DND-41 (cell line): ENCODE measurements around the gene PPID.
"Not testable (repeated sequence)": the region's sequence is repeated elsewhere in the genome, so short reads cannot be mapped to it uniquely, and the experiment has no call there.

ENCODE experiments used
- ATAC-seq: fragments of 200-7000 bp; cut with Tn5 transposase; 3 replicates; pipeline ENCODE4 v1.9.1; 2021; ENCODE audit warnings: low read depth; ENCODE audit not compliant: insufficient read depth
- DNase-seq: peaks from one replicate; pipeline ENCODE4 v3.0.0-alpha.2; 2020
- H2AFZ ChIP-seq: 2 replicates; pipeline ENCODE4 v1.6.0; 2012; ENCODE audit warnings: low read depth, low read length
- H3K27ac ChIP-seq: 2 replicates; pipeline ENCODE4 v1.5.1; 2012; ENCODE audit warnings: low read length, inconsistent platforms
- H3K27me3 ChIP-seq: fragments of 200-600 bp; sonication (generic); 2 replicates; pipeline ENCODE4 v1.6.0; 2012; ENCODE audit warnings: low read length, mild to moderate bottlenecking, inconsistent platforms; ENCODE audit not compliant: insufficient read depth, poor library complexity
- H3K36me3 ChIP-seq: 2 replicates; pipeline ENCODE4 v1.5.1; 2012; ENCODE audit warnings: low read length, inconsistent platforms; ENCODE audit not compliant: insufficient read depth
- H3K4me1 ChIP-seq: 2 replicates; pipeline ENCODE4 v1.5.1; 2012; ENCODE audit warnings: mild to moderate bottlenecking, low read length; ENCODE audit not compliant: insufficient read depth
- H3K4me2 ChIP-seq: 2 replicates; pipeline ENCODE4 v1.6.0; 2012; ENCODE audit warnings: mild to moderate bottlenecking, moderate library complexity, low read length, inconsistent platforms; ENCODE audit not compliant: insufficient read depth
- H3K4me3 ChIP-seq, 2 experiments: fragments of 200-600 bp in 1 of 2; shearing (Covaris generic) in 1 of 2; 2 replicates each; pipeline ENCODE4 v1.5.1; 2012 to 2016; ENCODE audit warnings: inconsistent platforms in 2 of 2, low read length in 2 of 2, mild to moderate bottlenecking in 2 of 2, low read depth in 1 of 2, moderate library complexity in 1 of 2
- H3K79me2 ChIP-seq: 2 replicates; pipeline ENCODE4 v1.6.0; 2012; ENCODE audit warnings: low read length, inconsistent platforms; ENCODE audit not compliant: insufficient read depth
- H3K9ac ChIP-seq: 2 replicates; pipeline ENCODE4 v1.6.0; 2012; ENCODE audit warnings: low read depth, mild to moderate bottlenecking, inconsistent platforms, low read length, moderate library complexity
- H3K9me3 ChIP-seq: 2 replicates; pipeline ENCODE4 v1.5.1; 2012; ENCODE audit warnings: low read length, moderate library complexity, mild to moderate bottlenecking, inconsistent platforms; ENCODE audit not compliant: insufficient read depth, severe bottlenecking
- H4K20me1 ChIP-seq: 2 replicates; pipeline ENCODE4 v1.6.0; 2012; ENCODE audit warnings: low read length; ENCODE audit not compliant: insufficient read depth
- EZH2 ChIP-seq: IDR thresholded peaks from 3 replicates; pipeline ENCODE4 v1.6.1; 2012; ENCODE audit warnings: borderline replicate concordance, low read depth, mild to moderate bottlenecking, moderate library complexity, low read length, inconsistent platforms; ENCODE audit not compliant: severe bottlenecking
- TF ChIP-seq, protein P1 (sequence below): IDR thresholded peaks from 2 replicates; pipeline ENCODE4 v1.5.1; 2012; ENCODE audit warnings: borderline replicate concordance, low read length, moderate library complexity, mild to moderate bottlenecking; ENCODE audit not compliant: poor library complexity, severe bottlenecking; ENCODE audit errors: extremely low read depth

PPID gene

DNA sequence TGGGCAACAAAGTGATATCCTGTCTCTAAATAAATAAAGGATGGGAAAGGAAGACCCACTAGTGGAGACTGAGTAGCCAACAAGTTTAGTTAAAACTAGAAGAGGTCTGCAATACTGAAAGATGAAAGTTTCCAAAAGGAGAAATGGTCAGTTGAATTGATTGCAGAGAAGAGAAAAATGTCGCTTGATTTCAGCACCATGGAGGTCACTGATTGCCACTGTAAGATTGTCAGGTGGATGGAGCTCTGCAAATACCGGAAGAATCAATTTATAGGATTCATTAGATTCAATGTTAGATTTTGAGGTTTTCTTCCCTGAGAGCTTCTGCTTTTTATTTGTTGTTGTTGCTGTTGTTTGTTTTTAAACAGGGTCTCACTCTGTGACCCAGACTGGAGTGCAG lies 40.3 kb upstream of the PPID start:
- Histone ChIP-seq H3K9me3 (no peaks in the 10 kb centered on the region), H3K4me1 (no peaks in the 10 kb centered on the region), H2AFZ (no peak overlapping the region), H3K4me2 (no peak overlapping the region), H3K4me3 (no peak overlapping the region), H3K9ac (no peak overlapping the region), H3K27ac (no peak overlapping the region), H3K79me2 (no peaks in the 10 kb centered on the region), H3K36me3 (no peaks in the 10 kb centered on the region), H3K27me3 (no peaks in the 10 kb centered on the region), H4K20me1 (no peaks in the 10 kb centered on the region)
- ATAC-seq, result no peak
- DNase-seq, result no peak
- TF ChIP-seq, protein P1, sequence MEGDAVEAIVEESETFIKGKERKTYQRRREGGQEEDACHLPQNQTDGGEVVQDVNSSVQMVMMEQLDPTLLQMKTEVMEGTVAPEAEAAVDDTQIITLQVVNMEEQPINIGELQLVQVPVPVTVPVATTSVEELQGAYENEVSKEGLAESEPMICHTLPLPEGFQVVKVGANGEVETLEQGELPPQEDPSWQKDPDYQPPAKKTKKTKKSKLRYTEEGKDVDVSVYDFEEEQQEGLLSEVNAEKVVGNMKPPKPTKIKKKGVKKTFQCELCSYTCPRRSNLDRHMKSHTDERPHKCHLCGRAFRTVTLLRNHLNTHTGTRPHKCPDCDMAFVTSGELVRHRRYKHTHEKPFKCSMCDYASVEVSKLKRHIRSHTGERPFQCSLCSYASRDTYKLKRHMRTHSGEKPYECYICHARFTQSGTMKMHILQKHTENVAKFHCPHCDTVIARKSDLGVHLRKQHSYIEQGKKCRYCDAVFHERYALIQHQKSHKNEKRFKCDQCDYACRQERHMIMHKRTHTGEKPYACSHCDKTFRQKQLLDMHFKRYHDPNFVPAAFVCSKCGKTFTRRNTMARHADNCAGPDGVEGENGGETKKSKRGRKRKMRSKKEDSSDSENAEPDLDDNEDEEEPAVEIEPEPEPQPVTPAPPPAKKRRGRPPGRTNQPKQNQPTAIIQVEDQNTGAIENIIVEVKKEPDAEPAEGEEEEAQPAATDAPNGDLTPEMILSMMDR, result no peak
- no peak for TF ChIP-seq EZH2

DNA sequence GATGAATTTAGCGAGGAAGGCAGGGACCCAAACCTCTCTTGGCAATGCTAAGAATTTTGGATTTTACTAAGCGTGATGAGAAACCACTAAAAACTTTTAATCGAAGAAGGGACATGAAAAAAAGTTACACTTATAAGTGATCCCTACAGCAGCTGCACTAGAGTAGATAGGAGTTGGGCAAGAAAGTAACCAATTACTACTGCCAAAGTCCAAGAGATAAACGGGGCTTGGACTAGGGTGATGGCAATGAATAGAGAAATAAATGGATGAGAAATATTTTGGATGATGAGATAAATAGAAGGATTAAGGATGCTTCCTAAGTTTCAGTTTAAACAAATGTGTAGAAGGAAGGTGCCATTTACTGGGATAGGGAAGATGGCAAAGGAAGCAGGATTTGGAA lies 39.4 kb upstream of the PPID start:
- H2AFZ ChIP-seq, result no peak overlapping the region
- no peak overlapping the region for H3K27ac ChIP-seq
- TF ChIP-seq, protein P1, result no peak
- no peaks in the 10 kb centered on the region for H3K9me3 ChIP-seq
- H3K79me2 ChIP-seq, result no peaks in the 10 kb centered on the region
- no peaks in the 10 kb centered on the region for H3K27me3 ChIP-seq
- no peak overlapping the region for H3K4me2 ChIP-seq
- DNase-seq (no peak), ATAC-seq (no peak)
- H3K9ac ChIP-seq, result no peak overlapping the region
- no peak overlapping the region for H3K4me3 ChIP-seq
- H4K20me1 ChIP-seq, result no peaks in the 10 kb centered on the region
- H3K36me3 ChIP-seq, result no peaks in the 10 kb centered on the region
- H3K4me1 ChIP-seq, result no peaks in the 10 kb centered on the region

DNA sequence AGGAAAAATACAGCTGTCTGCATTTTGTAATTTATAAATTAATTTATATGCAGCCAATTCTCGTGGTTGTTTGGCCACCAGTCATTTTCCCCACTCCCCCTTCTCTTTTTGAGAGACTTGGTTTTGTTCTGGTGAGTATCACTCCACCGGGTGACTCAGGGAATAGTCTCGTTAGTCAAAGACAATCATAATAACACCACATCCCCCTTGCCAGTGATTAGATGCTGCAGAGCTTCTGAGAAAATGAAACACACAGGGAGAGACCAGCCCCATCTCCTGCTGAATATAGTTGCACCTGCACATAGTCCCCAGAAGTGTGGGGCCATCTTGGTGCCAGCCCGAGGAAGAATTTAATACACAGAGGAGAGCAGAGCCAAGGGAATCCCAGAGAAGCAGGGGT lies 37.7 kb upstream of the PPID start:
- ATAC-seq (no peak), DNase-seq (no peak)
- Histone ChIP-seq H3K9me3 (no peaks in the 10 kb centered on the region), H2AFZ (no peak overlapping the region), H3K9ac (no peak overlapping the region), H4K20me1 (no peaks in the 10 kb centered on the region), H3K79me2 (no peaks in the 10 kb centered on the region), H3K4me1 (no peaks in the 10 kb centered on the region), H3K27me3 (no peaks in the 10 kb centered on the region), H3K27ac (no peak overlapping the region), H3K36me3 (no peaks in the 10 kb centered on the region), H3K4me3 (no peak overlapping the region), H3K4me2 (no peak overlapping the region)
- TF ChIP-seq EZH2, result no peak
- TF ChIP-seq, protein P1, result no peak

DNA sequence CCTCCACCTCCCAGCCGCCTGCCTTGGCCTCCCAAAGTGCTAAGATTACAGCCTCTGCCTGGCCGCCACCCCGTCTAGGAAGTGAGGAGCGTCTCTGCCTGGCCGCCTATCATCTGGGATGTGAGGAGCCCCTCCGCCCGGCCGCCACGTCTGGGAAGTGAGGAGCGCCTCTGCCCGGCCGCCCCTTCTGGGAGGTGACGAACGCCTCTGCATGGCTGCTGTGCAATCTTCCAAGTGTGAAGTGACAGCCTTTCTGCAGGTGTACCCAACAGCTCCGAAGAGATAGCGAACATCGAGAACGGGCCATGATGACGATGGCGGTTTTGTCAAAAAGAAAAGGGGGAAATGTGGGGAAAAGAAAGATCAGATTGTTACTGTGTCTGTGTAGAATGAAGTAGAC lies 36.3 kb upstream of the PPID start:
- DNase-seq, H3K4me1 ChIP-seq, H3K27ac ChIP-seq, H3K9me3 ChIP-seq, H3K36me3 ChIP-seq, H3K9ac ChIP-seq, H3K27me3 ChIP-seq, ATAC-seq, H3K4me3 ChIP-seq, H4K20me1 ChIP-seq, H2AFZ ChIP-seq, H3K4me2 ChIP-seq, H3K79me2 ChIP-seq: not testable (repeated sequence)
